ENCODE measurements around the gene SEPTIN10. TPM values are rescaled to one million over a fixed set of nuclear protein-coding genes. Genes with fewer than 3 reads are reported as not detected.

SEPTIN10 gene
- total RNA-seq, 1 donor from 2014 or later: 90.8 TPM

GRCh38 chr2:109638795-109639194 is 25.0 kb upstream of the SEPTIN10 start:
- Mint-ChIP-seq H3K36me3 (ENCODE audit: low read depth, unreplicated experiment) (no peaks in the 10 kb centered on the region), H3K4me1 (ENCODE audit: low read depth, unreplicated experiment) (peaks cover 1% of the 10 kb centered on the region)
- no peak overlapping the region for H3K4me2 ChIP-seq (ENCODE audit: low read length)

GRCh38 chr2:109637749-109638570 is 24.2 kb upstream of the SEPTIN10 start:
- no peak for DNase-seq (ENCODE audit: low read depth)
- Histone ChIP-seq H3K79me2 (ENCODE audit: insufficient read depth, low read length) (no peaks in the 10 kb centered on the region), H3K27me3 (ENCODE audit: insufficient read depth, low read length) (no peaks in the 10 kb centered on the region), H3K9me3 (ENCODE audit: insufficient read depth, low read depth, low read length) (no peaks in the 10 kb centered on the region), H3K4me2 (ENCODE audit: low read length) (no peak overlapping the region), H3K36me3 (ENCODE audit: insufficient read depth, low read length) (no peaks in the 10 kb centered on the region), H3K4me3 (ENCODE audit: insufficient read depth, low read depth, low read length) (no peak overlapping the region), H3K4me1 (ENCODE audit: insufficient read depth, low read length) (no peaks in the 10 kb centered on the region), H4K20me1 (ENCODE audit: insufficient read depth, low read length) (no peaks in the 10 kb centered on the region), H2AFZ (ENCODE audit: low read depth, low read length) (no peak overlapping the region), H3K9ac (ENCODE audit: low read length) (no peak overlapping the region), H3K27ac (ENCODE audit: low read depth, low read length) (no peak overlapping the region)
- TF ChIP-seq CTCF (IDR thresholded peaks at IDR 0.05; ENCODE audit: insufficient read depth, low read depth, low read length): no peak
- no peak for TF ChIP-seq EZH2 (IDR thresholded peaks at IDR 0.05; ENCODE audit: insufficient read depth, low read length)
- FAIRE-seq: no peak
- Mint-ChIP-seq H3K36me3 (ENCODE audit: low read depth, unreplicated experiment) (no peaks in the 10 kb centered on the region), H3K27me3 (ENCODE audit: low read depth, unreplicated experiment) (no peaks in the 10 kb centered on the region), H3K4me1 (ENCODE audit: low read depth, unreplicated experiment) (peaks cover 1% of the 10 kb centered on the region), H3K4me3 (ENCODE audit: unreplicated experiment) (no peak overlapping the region), H3K9me3 (ENCODE audit: unreplicated experiment) (no peaks in the 10 kb centered on the region), H3K27ac (ENCODE audit: unreplicated experiment) (no peak overlapping the region)

More at GRCh38 chr2:109638795-109639194, 25.0 kb upstream of the SEPTIN10 start:
- Histone ChIP-seq H4K20me1 (ENCODE audit: insufficient read depth, low read length) (no peaks in the 10 kb centered on the region), H3K9ac (ENCODE audit: low read length) (no peak overlapping the region), H3K36me3 (ENCODE audit: insufficient read depth, low read length) (no peaks in the 10 kb centered on the region), H3K4me3 (ENCODE audit: insufficient read depth, low read depth, low read length) (no peak overlapping the region), H3K27me3 (ENCODE audit: insufficient read depth, low read length) (no peaks in the 10 kb centered on the region), H3K27ac (ENCODE audit: low read depth, low read length) (no peak overlapping the region), H2AFZ (ENCODE audit: low read depth, low read length) (no peak overlapping the region), H3K79me2 (ENCODE audit: insufficient read depth, low read length) (no peaks in the 10 kb centered on the region), H3K4me1 (ENCODE audit: insufficient read depth, low read length) (no peaks in the 10 kb centered on the region), H3K9me3 (ENCODE audit: insufficient read depth, low read depth, low read length) (no peaks in the 10 kb centered on the region)
- no peak for FAIRE-seq
- TF ChIP-seq EZH2 (IDR thresholded peaks at IDR 0.05; ENCODE audit: insufficient read depth, low read length) (no peak), CTCF (IDR thresholded peaks at IDR 0.05; ENCODE audit: insufficient read depth, low read depth, low read length) (no peak)
- no peak for DNase-seq (ENCODE audit: low read depth)
- no peaks in the 10 kb centered on the region for H3K27me3 Mint-ChIP-seq (ENCODE audit: low read depth, unreplicated experiment)
- H3K4me3 Mint-ChIP-seq (ENCODE audit: unreplicated experiment): no peak overlapping the region
- no peak overlapping the region for H3K27ac Mint-ChIP-seq (ENCODE audit: unreplicated experiment)
- H3K9me3 Mint-ChIP-seq (ENCODE audit: unreplicated experiment): no peaks in the 10 kb centered on the region

- Histone ChIP-seq H3K4me1 (ENCODE audit: insufficient read depth, low read length) (no peaks in the 10 kb centered on the region), H3K9me3 (ENCODE audit: insufficient read depth, low read depth, low read length) (no peaks in the 10 kb centered on the region), H2AFZ (ENCODE audit: low read depth, low read length) (no peak overlapping the region), H3K79me2 (ENCODE audit: insufficient read depth, low read length) (no peaks in the 10 kb centered on the region), H3K36me3 (ENCODE audit: insufficient read depth, low read length) (no peaks in the 10 kb centered on the region), H3K4me3 (ENCODE audit: insufficient read depth, low read depth, low read length) (no peak overlapping the region), H3K27ac (ENCODE audit: low read depth, low read length) (no peak overlapping the region), H4K20me1 (ENCODE audit: insufficient read depth, low read length) (no peaks in the 10 kb centered on the region), H3K27me3 (ENCODE audit: insufficient read depth, low read length) (no peaks in the 10 kb centered on the region), H3K4me2 (ENCODE audit: low read length) (no peak overlapping the region), H3K9ac (ENCODE audit: low read length) (no peak overlapping the region)
- H3K4me1 Mint-ChIP-seq (ENCODE audit: low read depth, unreplicated experiment): peaks cover 1% of the 10 kb centered on the region
- H3K27me3 Mint-ChIP-seq (ENCODE audit: low read depth, unreplicated experiment): no peaks in the 10 kb centered on the region
- TF ChIP-seq EZH2 (IDR thresholded peaks at IDR 0.05; ENCODE audit: insufficient read depth, low read length): no peak
- no peak for TF ChIP-seq CTCF (IDR thresholded peaks at IDR 0.05; ENCODE audit: insufficient read depth, low read depth, low read length)
- no peaks in the 10 kb centered on the region for H3K9me3 Mint-ChIP-seq (ENCODE audit: unreplicated experiment)
- no peak overlapping the region for H3K27ac Mint-ChIP-seq (ENCODE audit: unreplicated experiment)
- FAIRE-seq (no peak), DNase-seq (ENCODE audit: low read depth) (no peak)
- no peak overlapping the region for H3K4me3 Mint-ChIP-seq (ENCODE audit: unreplicated experiment)
- H3K36me3 Mint-ChIP-seq (ENCODE audit: low read depth, unreplicated experiment): no peaks in the 10 kb centered on the region
These were observed 22.6 kb upstream of the SEPTIN10 start for GRCh38 chr2:109636317-109636716.

All from astrocyte (in vitro differentiated cells and primary cell).